SK-N-SH (cell line): ENCODE data around the gene RAB7B. TPM values are rescaled to one million over a fixed set of nuclear protein-coding genes. Genes with fewer than 3 reads are reported as not detected.

Experiments used
- CTCF ChIA-PET: fragments of 300-600, 350-600 bp; formaldehyde crosslinking; extraction: SDS; loops from one replicate; lab custom pipeline; 2021; lab: Yijun Ruan, JAX
- POLR2A ChIA-PET: fragments of 350-600 bp; sonication (Branson Sonifier 250); formaldehyde crosslinking; extraction: SDS; loops from one replicate; lab custom pipeline; 2020; ENCODE audit warnings: antibody characterized with exemption, inconsistent platforms; lab: Yijun Ruan, JAX
- DNase-seq: peaks from one replicate; pipeline ENCODE4 v3.0.0; 2012
- H2AFZ ChIP-seq: fragments of 200-600 bp; sonication (generic); 2 replicates; pipeline ENCODE4 v1.8.1; 2016; ENCODE audit warnings: antibody characterized with exemption, mild to moderate bottlenecking, low read depth
- H3F3A ChIP-seq: fragments of 200-600 bp; sonication (generic); replicated peaks from 2 replicates; pipeline ENCODE3; 2016; ENCODE audit warnings: antibody characterized with exemption, mild to moderate bottlenecking; ENCODE audit not compliant: insufficient read depth
- H3K27ac ChIP-seq, 2 experiments: fragments of 200-500 bp in 1 of 2; fragments of 200-600 bp in 1 of 2; sonication (Bioruptor generic) in 1 of 2; sonication (generic), shearing (Covaris generic) in 1 of 2; 2 replicates each; pipeline versions ENCODE4 v1.5.1 to v1.6.1; 2014 to 2016; ENCODE audit warnings: low read depth in 2 of 2, inconsistent platforms in 1 of 2, low read length in 1 of 2, mild to moderate bottlenecking in 1 of 2, mixed read lengths in 1 of 2
- H3K27me3 ChIP-seq: fragments of 200-600 bp; sonication (generic), shearing (Covaris generic); 2 replicates; pipeline ENCODE4 v1.6.1; 2016; ENCODE audit warnings: mixed run types; ENCODE audit not compliant: insufficient read depth
- H3K36me3 ChIP-seq, 2 experiments: fragments of 200-500 bp in 1 of 2; fragments of 200-600 bp in 1 of 2; sonication (Bioruptor generic) in 1 of 2; sonication (generic) in 1 of 2; replicated peaks in 1 of 2; 2 replicates each; pipeline versions ENCODE3 to v1.5.1; 2014 to 2016; ENCODE audit warnings: low read length in 1 of 2, mild to moderate bottlenecking in 1 of 2; ENCODE audit not compliant: insufficient read depth in 2 of 2, control insufficient read depth in 1 of 2
- H3K4me1 ChIP-seq, 2 experiments: fragments of 200-500 bp in 1 of 2; fragments of 200-600 bp in 1 of 2; sonication (Bioruptor generic) in 1 of 2; sonication (generic), shearing (Covaris generic) in 1 of 2; 2 replicates each; pipeline versions ENCODE4 v1.5.1 to v1.6.1; 2014 to 2016; ENCODE audit warnings: low read depth in 1 of 2, low read length in 1 of 2, mixed run types in 1 of 2; ENCODE audit not compliant: insufficient read depth in 2 of 2, control insufficient read depth in 1 of 2
- H3K4me2 ChIP-seq: fragments of 200-600 bp; sonication (generic), shearing (Covaris generic); 2 replicates; pipeline ENCODE4 v1.6.1; 2017; ENCODE audit warnings: mixed run types
- H3K4me3 ChIP-seq, 2 experiments: fragments of 200-500 bp in 1 of 2; fragments of 200-600 bp in 1 of 2; sonication (Bioruptor generic) in 1 of 2; sonication (generic), shearing (Covaris generic) in 1 of 2; 2 replicates each; pipeline versions ENCODE4 v1.5.1 to v1.8.1; 2014 to 2016; ENCODE audit warnings: low read depth in 2 of 2, inconsistent platforms in 1 of 2, low read length in 1 of 2, mild to moderate bottlenecking in 1 of 2, mixed read lengths in 1 of 2, moderate library complexity in 1 of 2
- H3K79me2 ChIP-seq: fragments of 200-600 bp; sonication (generic); 2 replicates; pipeline ENCODE4 v1.8.1; 2017; ENCODE audit warnings: mild to moderate bottlenecking; ENCODE audit not compliant: insufficient read depth
- H3K9ac ChIP-seq: fragments of 200-600 bp; sonication (generic); 2 replicates; pipeline ENCODE4 v1.6.1; 2017; ENCODE audit warnings: mixed run types
- H3K9me2 ChIP-seq: fragments of 200-600 bp; sonication (generic); 2 replicates; pipeline ENCODE4 v1.6.1; 2017; ENCODE audit warnings: mixed run types
- H3K9me3 ChIP-seq: fragments of 200-600 bp; sonication (generic); 2 replicates; pipeline ENCODE4 v1.6.1; 2017; ENCODE audit warnings: mixed run types, mild to moderate bottlenecking, moderate library complexity
- H4K20me1 ChIP-seq: fragments of 200-600 bp; sonication (generic); 2 replicates; pipeline ENCODE4 v1.6.1; 2017; ENCODE audit warnings: mild to moderate bottlenecking, mixed run types; ENCODE audit not compliant: insufficient read depth
- CTCF ChIP-seq: fragments of 200-600 bp; sonication (generic); IDR thresholded peaks from 2 replicates; pipeline ENCODE4 v1.6.1; 2017; ENCODE audit warnings: antibody characterized with exemption, mild to moderate bottlenecking, moderate library complexity
- EP300 ChIP-seq, 2 experiments: IDR thresholded peaks; 2 replicates each; pipeline versions ENCODE4 v1.4.0 to v1.6.1; 2012; ENCODE audit warnings: borderline replicate concordance in 1 of 2, low read depth in 1 of 2, low read length in 1 of 2
- FOSL2 ChIP-seq: IDR thresholded peaks from 2 replicates; pipeline ENCODE4 v1.4.0; 2012; ENCODE audit warnings: low read depth, mild to moderate bottlenecking, moderate library complexity, borderline replicate concordance
- FOXM1 ChIP-seq: IDR thresholded peaks from 2 replicates; pipeline ENCODE4 v1.4.0; 2012; ENCODE audit warnings: low read depth, mild to moderate bottlenecking
- GABPA ChIP-seq: IDR thresholded peaks from 2 replicates; pipeline ENCODE4 v1.4.0; 2012; ENCODE audit warnings: low read depth, mild to moderate bottlenecking
- RCOR1 ChIP-seq: fragments of 150-350 bp; IDR thresholded peaks from 2 replicates; pipeline ENCODE4 v1.6.1; 2017; ENCODE audit warnings: antibody characterized with exemption, low read length
- REST ChIP-seq: IDR thresholded peaks from 2 replicates; pipeline ENCODE4 v1.6.1; 2012; ENCODE audit warnings: mild to moderate bottlenecking, low read depth, low read length, moderate library complexity
- RFX5 ChIP-seq: IDR thresholded peaks from 2 replicates; pipeline ENCODE4 v1.6.1; 2012; ENCODE audit warnings: mild to moderate bottlenecking, improper control_type of control experiment, low read length
- SIN3A ChIP-seq: IDR thresholded peaks from 2 replicates; pipeline ENCODE4 v1.6.1; 2012; ENCODE audit warnings: low read depth, mild to moderate bottlenecking, low read length, moderate library complexity, borderline replicate concordance
- TCF12 ChIP-seq: IDR thresholded peaks from 2 replicates; pipeline ENCODE4 v1.4.0; 2012
- WGBS: methylation state at CpG from one replicate; pipeline ENCODE4 v1.1.6; 2017; ENCODE audit warnings: low lambda C conversion rate; 5-methylcytosine and 5-hydroxymethylcytosine counted together
- polyA plus RNA-seq, 3 experiments: library from polyadenylated mRNA; depleted of rRNA; stranded (reverse); fragments of >200 nt; gene quantifications; 2 replicates each; pipeline ENCODE4 v1.2.3, GENCODE V29; 2012
- TF ChIP-seq, protein P1 (sequence below): IDR thresholded peaks from 2 replicates; pipeline ENCODE4 v1.4.0; 2012; ENCODE audit warnings: low read depth, borderline replicate concordance

RAB7B gene
- polyA plus RNA-seq, 1 of the 3 experiments (the other 2 are of a cell fraction) = 0.15 TPM

GRCh38 chr1:205961405-205961804, 41.8 kb downstream of the RAB7B start:
- CTCF ChIA-PET = interaction anchor here (0.9 to 22.3 kb wide), 5 partner anchors 10 to 43 kb away, joined by 3 to 197 read pairs (median 3); no protein-coding TSS in a partner anchor
- Histone ChIP-seq H3K36me3 (no peaks in the 10 kb centered on the region), H3K9me2 (no peaks in the 10 kb centered on the region), H2AFZ (no peak overlapping the region), H3F3A (no peaks in the 10 kb centered on the region), H3K4me1 (no peaks in the 10 kb centered on the region), H3K9ac (no peak overlapping the region), H3K27ac (no peak overlapping the region), H3K4me3 (no peak overlapping the region), H4K20me1 (no peaks in the 10 kb centered on the region), H3K4me2 (no peak overlapping the region), H3K79me2 (no peaks in the 10 kb centered on the region), H3K27me3 (peaks cover 32% of the 10 kb centered on the region; the same call in 1 of the 2 replicates), H3K9me3 (no peaks in the 10 kb centered on the region)
- no peak for DNase-seq
- POLR2A ChIA-PET = no interaction called here
- WGBS = 23% methylated on average over 2 of the region's 2 CpGs
- no peak for TF ChIP-seq FOXM1

GRCh38 chr1:205959789-205960188, 43.4 kb downstream of the RAB7B start:
- Histone ChIP-seq H3K36me3 (no peaks in the 10 kb centered on the region), H4K20me1 (no peaks in the 10 kb centered on the region), H2AFZ (no peak overlapping the region), H3K4me2 (no peak overlapping the region), H3K4me1 (peaks cover 0 to 3% of the 10 kb centered on the region in 2 experiments; a peak in 1 of 4 replicates), H3K79me2 (no peaks in the 10 kb centered on the region), H3K9ac (no peak overlapping the region), H3K27ac (no peak overlapping the region), H3K4me3 (no peak overlapping the region), H3F3A (no peaks in the 10 kb centered on the region), H3K9me3 (no peaks in the 10 kb centered on the region), H3K27me3 (peaks cover 46% of the 10 kb centered on the region; the same call in 1 of the 2 replicates), H3K9me2 (no peaks in the 10 kb centered on the region)
- POLR2A ChIA-PET = no interaction called here
- WGBS = 47% methylated on average over 2 of the region's 4 CpGs
- DNase-seq = no peak
- CTCF ChIA-PET = interaction anchor here (0.6 to 22.3 kb wide), 4 partner anchors 12 to 41 kb away, joined by 3 to 197 read pairs (median 4); no protein-coding TSS in a partner anchor
- TF ChIP-seq FOSL2 (no peak), RCOR1 (no peak), EP300 (IDR thresholded peaks at IDR 0.05; ENCODE audit: borderline replicate concordance in 1 of 2, low read depth in 1 of 2, low read length in 1 of 2) (no peak), SIN3A (no peak), RFX5 (no peak), TCF12 (no peak), REST (no peak), CTCF (no peak), GABPA (no peak)
- TF ChIP-seq, protein P1, sequence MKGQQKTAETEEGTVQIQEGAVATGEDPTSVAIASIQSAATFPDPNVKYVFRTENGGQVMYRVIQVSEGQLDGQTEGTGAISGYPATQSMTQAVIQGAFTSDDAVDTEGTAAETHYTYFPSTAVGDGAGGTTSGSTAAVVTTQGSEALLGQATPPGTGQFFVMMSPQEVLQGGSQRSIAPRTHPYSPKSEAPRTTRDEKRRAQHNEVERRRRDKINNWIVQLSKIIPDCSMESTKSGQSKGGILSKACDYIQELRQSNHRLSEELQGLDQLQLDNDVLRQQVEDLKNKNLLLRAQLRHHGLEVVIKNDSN = no peak
